Bronchial epithelial cell (primary cell): ENCODE results near the gene ATIC. TPM values are rescaled to one million over a fixed set of nuclear protein-coding genes. Genes with fewer than 3 reads are reported as not detected.

Experiments used
- DNase-seq: peaks from one replicate; pipeline ENCODE4 v3.0.0-alpha.2; 2010; ENCODE audit warnings: low read depth
- FAIRE-seq: peaks from 2 replicates; lab custom pipeline; 2011; peaks lifted over from hg19 to GRCh38; lab: Jason Lieb, UNC
- H3K27me3 ChIP-seq: 2 replicates; pipeline ENCODE4 v1.5.1; 2011; ENCODE audit warnings: low read length; ENCODE audit not compliant: control insufficient read depth, insufficient read depth
- H3K36me3 ChIP-seq: 2 replicates; pipeline ENCODE4 v1.5.1; 2011; ENCODE audit warnings: low read length; ENCODE audit not compliant: control insufficient read depth, insufficient read depth
- H3K4me3 ChIP-seq: 2 replicates; pipeline ENCODE4 v1.5.1; 2011; ENCODE audit warnings: mild to moderate bottlenecking, low read depth, low read length, control low read depth
- CTCF ChIP-seq: IDR thresholded peaks from 2 replicates; pipeline ENCODE4 v1.5.1; 2011; ENCODE audit warnings: mild to moderate bottlenecking, moderate library complexity, low read length, control low read depth, inconsistent platforms; ENCODE audit not compliant: insufficient read depth, severe bottlenecking
- total RNA-seq: library from RNA; depleted of rRNA; stranded (reverse); fragments of >200 nt; gene quantifications from 2 replicates; pipeline ENCODE4 v1.2.1, GENCODE V29; 2014

The ATIC gene
- total RNA-seq, 1 donor from 2014 or later, result 35.0 TPM

- peaks cover 10% of the 10 kb centered on the region for H3K36me3 ChIP-seq
- FAIRE-seq, result no peak
- no peak overlapping the region for H3K4me3 ChIP-seq
- H3K27me3 ChIP-seq, result no peaks in the 10 kb centered on the region
- TF ChIP-seq CTCF, result no peak
- no peak for DNase-seq
These were observed 53.4 kb downstream of the ATIC start for GRCh38 chr2:215365184-215365658.

GRCh38 chr2:215366440-215367032, 54.7 kb downstream of the ATIC start:
- H3K36me3 ChIP-seq, result peaks cover 10% of the 10 kb centered on the region
- no peak for TF ChIP-seq CTCF
- FAIRE-seq, result no peak

GRCh38 chr2:215367662-215368492, 56.0 kb downstream of the ATIC start:
- TF ChIP-seq CTCF, result no peak
- DNase-seq (no peak), FAIRE-seq (peak; percentile 32)
- Histone ChIP-seq H3K36me3 (peaks cover 7% of the 10 kb centered on the region), H3K27me3 (no peaks in the 10 kb centered on the region), H3K4me3 (no peak overlapping the region)

More at GRCh38 chr2:215366440-215367032, 54.7 kb downstream of the ATIC start:
- Histone ChIP-seq H3K27me3 (no peaks in the 10 kb centered on the region), H3K4me3 (no peak overlapping the region)
- no peak for DNase-seq

GRCh38 chr2:215368493-215368809, 56.6 kb downstream of the ATIC start:
- no peak for FAIRE-seq
- H3K27me3 ChIP-seq, result no peaks in the 10 kb centered on the region
- peaks cover 7% of the 10 kb centered on the region for H3K36me3 ChIP-seq
- no peak overlapping the region for H3K4me3 ChIP-seq
- TF ChIP-seq CTCF, result no peak
- DNase-seq, result no peak

- DNase-seq, result no peak
- Histone ChIP-seq H3K27me3 (no peaks in the 10 kb centered on the region), H3K4me3 (no peak overlapping the region), H3K36me3 (peaks cover 5% of the 10 kb centered on the region)
- no peak for TF ChIP-seq CTCF
- no peak for FAIRE-seq
These were observed 57.4 kb downstream of the ATIC start for GRCh38 chr2:215369181-215369760.
